NCI-H82 (cell line): ENCODE measurements around the gene RGS9BP.
"Not testable (repeated sequence)": the region's sequence is repeated elsewhere in the genome, so short reads cannot be mapped to it uniquely, and the experiment has no call there.

Experiments used
- DNase-seq: peaks from one replicate; lab custom pipeline; 2025; lab: John Stamatoyannopoulos, UW

The RGS9BP gene

GRCh38 chr19:32675720-32676185, at the start of gene RGS9BP:
Gene RGS9BP, plus strand, starts transcription at chr19:32675848. Its CDS starts 416 bp downstream, at chr19:32676264.
- DNase-seq: peak; percentile 95

- no peak for DNase-seq
Measured at GRCh38 chr19:32626969-32627368, 48.7 kb upstream of the RGS9BP start.

- no peak for DNase-seq
Measured at GRCh38 chr19:32627714-32628270, 47.9 kb upstream of the RGS9BP start.

GRCh38 chr19:32630338-32630737, 45.3 kb upstream of the RGS9BP start:
- no peak for DNase-seq

GRCh38 chr19:32631381-32631780, 44.3 kb upstream of the RGS9BP start:
- no peak for DNase-seq

GRCh38 chr19:32637480-32637879, 38.2 kb upstream of the RGS9BP start:
- DNase-seq: no peak

- no peak for DNase-seq
Measured at GRCh38 chr19:32638625-32639024, 37.0 kb upstream of the RGS9BP start.

GRCh38 chr19:32642771-32643170, 32.9 kb upstream of the RGS9BP start:
- no peak for DNase-seq

GRCh38 chr19:32646556-32646955, 29.1 kb upstream of the RGS9BP start:
- DNase-seq: no peak

- no peak for DNase-seq
Measured at GRCh38 chr19:32647361-32647760, 28.3 kb upstream of the RGS9BP start.

- DNase-seq: no peak
Measured at GRCh38 chr19:32649751-32650150, 25.9 kb upstream of the RGS9BP start.

GRCh38 chr19:32650671-32651070, 25.0 kb upstream of the RGS9BP start:
- no peak for DNase-seq

GRCh38 chr19:32651729-32652140, 23.9 kb upstream of the RGS9BP start:
- DNase-seq: no peak

- not testable (repeated sequence) for DNase-seq
Measured at GRCh38 chr19:32652331-32652730, 23.3 kb upstream of the RGS9BP start.

- DNase-seq: no peak
Measured at GRCh38 chr19:32652894-32653598, 22.6 kb upstream of the RGS9BP start.

GRCh38 chr19:32653599-32653915, 22.1 kb upstream of the RGS9BP start:
- no peak for DNase-seq

- not testable (repeated sequence) for DNase-seq
Measured at GRCh38 chr19:32656379-32656778, 19.3 kb upstream of the RGS9BP start.

GRCh38 chr19:32658075-32658474, 17.6 kb upstream of the RGS9BP start:
- no peak for DNase-seq

- DNase-seq: no peak
Measured at GRCh38 chr19:32658527-32658926, 17.1 kb upstream of the RGS9BP start.

- no peak for DNase-seq
Measured at GRCh38 chr19:32661318-32661717, 14.3 kb upstream of the RGS9BP start.

GRCh38 chr19:32662186-32662585, 13.5 kb upstream of the RGS9BP start:
- DNase-seq: no peak

GRCh38 chr19:32666084-32666483, 9.6 kb upstream of the RGS9BP start:
- no peak for DNase-seq

- DNase-seq: peak; percentile 59
Measured at GRCh38 chr19:32669310-32669709, 6.3 kb upstream of the RGS9BP start.
